NCI-H82 (cell line): Measurements from ENCODE around the gene DPF3.

Experiments
- DNase-seq: peaks from one replicate; lab custom pipeline; 2025; lab: John Stamatoyannopoulos, UW

Gene DPF3

DNA sequence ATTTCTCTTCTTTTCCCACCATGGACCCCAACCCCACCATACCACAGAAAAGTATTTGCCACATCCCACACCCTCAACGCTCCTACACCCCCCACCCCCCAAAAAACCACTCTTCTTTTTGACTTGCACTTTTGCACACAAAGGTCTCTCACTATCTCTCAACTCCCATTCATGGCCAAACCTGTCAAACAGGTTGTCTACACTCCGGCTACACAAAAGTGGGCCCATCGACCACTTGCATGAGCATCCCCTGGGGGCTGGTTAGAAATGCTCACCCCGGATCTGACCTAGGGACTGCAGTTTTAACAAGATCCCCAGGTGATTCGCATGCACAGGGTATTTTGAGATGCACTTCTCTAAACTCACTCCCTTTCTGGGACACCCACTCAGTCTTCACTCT lies 248.2 kb downstream of the DPF3 start:
- no peak for DNase-seq

DNA sequence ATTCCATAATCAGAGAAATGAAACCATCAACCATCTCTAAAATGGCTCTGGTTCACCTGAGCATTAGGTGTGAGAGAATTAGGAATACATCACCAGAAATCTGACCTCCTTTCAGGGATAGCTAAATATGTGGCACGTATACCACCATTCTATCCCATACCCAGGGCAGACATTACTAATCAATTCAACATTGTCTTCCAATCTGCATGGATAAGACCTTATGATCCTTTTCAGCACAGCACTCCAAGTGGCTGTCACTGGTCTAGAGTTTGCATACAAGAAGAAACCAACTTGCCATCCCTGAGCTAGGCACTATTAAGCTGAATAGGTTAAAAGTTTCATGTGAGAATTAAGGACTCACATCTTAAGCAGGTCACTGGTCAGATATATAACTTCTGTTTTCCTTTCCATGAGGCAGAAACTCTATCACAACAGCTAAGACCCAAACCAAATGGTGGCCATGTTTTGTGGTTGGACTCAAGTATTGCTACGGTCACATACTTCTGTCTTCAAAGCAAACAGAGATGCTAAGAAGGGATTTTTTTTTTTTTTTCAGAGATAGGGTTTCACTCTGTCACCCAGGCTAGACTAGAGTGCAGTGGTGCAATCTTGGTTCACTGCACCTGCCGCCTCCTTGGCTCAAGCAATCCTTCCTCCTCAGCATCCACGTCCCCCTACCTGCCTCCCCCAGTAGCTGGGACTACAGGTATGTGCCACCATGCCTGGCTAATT lies 249.0 kb downstream of the DPF3 start:
- DNase-seq: peak; percentile 39

DNA sequence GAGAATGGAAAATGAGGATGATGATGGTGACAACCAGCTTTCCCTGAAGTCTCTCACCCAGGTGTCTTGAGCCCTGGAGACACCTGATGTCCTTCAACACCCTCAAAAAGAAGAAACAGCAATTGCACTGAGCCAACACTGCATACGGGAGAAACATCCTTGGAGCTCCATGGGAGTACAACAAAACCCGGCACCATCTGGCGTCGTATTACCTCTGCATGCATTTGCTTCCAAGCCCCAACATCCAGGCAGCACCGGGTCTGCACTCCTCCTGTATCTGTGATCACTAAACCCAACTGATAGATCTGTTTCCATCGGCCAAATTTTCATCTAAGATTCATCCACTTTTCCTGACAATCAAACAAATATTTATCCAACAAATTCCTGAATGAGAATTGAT lies 249.9 kb downstream of the DPF3 start:
- DNase-seq: peak; percentile 90

DNA sequence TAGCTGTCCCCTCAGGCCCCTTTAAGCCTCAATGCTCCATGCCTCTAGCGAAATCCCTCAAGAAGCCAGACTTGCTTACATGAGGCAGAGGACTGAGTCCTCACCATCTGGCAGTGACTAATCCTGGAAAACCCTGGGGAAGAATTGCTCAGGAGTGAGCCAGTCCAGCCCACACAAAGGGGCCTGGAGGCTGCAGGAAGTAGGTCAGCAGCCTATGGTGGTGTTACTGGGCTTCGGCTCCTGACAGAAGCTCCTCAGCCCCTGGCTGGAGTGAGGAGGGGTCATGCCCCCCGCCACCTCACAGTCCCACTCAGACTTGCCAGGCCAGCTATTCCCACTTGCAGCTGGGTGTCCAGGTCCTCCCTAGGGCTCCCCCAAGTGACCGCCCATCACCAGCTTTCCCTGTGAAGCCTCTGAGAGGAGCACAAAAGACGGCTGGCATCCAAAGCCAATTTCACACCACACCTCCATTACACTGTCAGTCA lies 250.5 kb downstream of the DPF3 start:
- DNase-seq: peak; percentile 94

DNA sequence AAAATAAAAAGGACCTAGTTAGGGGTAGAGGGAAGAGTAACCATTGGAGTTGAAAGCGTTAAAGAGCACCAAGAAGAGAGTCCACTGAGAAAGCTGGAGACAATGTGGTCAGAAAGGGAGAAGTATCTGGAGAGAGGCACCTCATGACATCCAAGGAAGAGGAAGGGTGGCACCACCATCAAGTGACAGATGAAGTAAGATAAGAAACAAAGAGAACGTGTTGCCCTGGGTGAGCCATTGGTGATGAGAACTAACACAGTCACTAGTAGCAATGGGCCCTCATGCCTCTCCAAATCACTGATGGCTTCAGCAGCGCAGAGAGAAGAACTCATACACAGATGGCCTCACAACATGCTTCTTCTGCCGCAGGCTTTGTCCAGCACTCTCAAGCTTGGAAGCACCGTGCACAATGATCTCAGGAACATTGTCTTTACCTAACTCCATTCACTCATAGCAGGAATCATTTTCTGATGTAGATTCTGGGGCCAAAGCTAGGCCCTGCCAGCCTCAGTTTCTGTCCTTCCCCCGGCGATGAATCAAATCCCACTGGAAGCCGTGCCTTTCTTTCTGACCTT lies 252.9 kb downstream of the DPF3 start:
- DNase-seq: no peak

DNA sequence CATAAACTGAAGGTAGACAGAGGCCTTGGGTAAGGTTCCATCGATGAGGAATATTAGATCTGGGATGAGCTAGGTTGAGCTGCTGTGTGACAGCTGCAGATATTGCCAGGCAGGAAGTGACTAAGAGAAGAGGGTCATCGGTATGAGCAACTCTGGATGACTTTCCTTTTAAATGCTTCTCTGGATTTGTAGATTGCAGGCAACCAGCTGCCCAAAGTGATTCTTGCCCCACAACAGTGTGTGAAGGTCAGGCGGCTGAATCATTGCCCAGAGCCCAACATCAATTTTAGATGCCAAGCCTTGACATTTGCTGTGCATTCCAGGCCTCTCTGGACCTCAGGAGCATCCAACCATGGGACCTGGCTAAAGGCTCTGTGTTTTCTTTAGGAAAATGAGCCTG lies 255.9 kb downstream of the DPF3 start:
- DNase-seq: no peak

DNA sequence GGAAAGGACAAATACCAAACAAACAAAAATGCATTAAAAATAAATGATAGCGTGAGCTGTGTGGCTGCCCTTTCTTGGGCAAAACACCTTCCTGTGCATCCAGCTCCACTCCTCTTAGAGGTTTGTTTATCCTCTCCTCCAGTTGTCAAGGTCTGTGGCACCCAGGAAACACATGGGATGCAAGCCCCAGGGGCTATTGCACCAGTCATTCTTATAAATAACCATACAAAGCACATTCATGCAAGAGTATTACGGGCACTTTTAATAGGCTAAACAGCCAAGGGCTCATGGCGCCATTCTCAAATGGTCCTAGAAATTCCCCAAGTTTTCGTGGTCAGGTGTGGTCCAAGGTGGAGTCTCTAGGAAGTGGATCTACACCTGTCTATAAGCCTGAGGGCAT lies 257.0 kb downstream of the DPF3 start:
- no peak for DNase-seq

DNA sequence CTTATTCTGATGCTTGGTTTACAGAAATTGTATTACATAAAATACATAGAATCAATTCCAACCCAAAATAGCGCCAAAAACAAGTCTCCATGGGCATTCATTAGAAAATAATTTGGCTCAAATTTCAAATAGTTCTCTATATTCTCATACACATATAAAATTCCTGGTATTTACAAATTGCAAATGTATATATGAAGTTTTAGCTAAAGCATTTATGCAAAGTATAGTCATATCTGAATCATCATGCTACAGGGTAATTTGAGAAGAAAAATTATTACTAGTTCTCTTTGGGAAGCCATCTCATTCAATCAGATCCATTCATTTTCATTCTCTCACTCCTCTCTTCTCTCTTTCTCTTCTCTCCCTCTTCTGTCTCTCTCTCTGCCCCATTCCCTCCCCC lies 257.8 kb downstream of the DPF3 start:
- no peak for DNase-seq

DNA sequence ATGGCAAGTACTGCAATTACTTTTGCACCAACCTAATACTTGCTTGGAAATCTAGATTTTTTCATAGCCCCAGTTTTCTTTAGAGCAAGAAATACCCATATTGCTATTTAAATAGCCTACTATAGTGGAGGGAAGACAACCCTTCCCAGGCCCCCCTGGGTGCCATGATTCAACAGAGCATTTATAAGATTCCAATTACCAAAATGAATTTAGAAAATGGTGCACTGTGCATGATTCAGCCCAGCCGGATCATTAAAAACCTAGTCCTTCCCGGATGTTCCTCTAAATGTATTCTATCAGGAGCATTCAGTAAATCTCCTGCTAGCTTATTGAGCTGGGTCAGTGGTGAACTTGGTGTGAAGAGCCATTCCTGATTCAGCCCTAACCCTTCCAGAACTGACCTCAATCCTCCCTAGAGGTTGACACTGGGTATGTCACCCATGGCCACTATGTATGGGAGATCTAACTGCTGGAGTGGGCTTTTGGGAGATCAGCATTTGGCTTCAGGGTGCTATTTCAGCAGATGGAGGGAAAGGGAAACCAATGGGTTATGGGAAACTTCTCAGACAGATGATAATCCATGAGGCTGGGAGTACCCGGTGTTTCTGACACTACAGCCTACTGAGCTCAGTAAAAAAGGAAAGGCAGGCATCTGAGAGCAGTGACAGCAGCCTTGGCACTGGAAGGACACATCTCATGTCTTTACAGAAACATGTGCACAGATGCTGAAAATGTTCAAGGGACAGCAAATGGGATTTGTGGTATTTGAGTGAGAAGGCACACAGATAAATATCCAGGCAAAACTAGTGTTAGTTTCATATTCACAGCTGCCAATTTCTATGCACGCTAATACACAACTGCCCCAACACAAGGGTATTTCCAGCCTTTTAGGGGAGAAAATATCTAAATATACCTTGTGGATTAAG lies 258.9 kb downstream of the DPF3 start:
- peak; percentile 65 for DNase-seq

DNA sequence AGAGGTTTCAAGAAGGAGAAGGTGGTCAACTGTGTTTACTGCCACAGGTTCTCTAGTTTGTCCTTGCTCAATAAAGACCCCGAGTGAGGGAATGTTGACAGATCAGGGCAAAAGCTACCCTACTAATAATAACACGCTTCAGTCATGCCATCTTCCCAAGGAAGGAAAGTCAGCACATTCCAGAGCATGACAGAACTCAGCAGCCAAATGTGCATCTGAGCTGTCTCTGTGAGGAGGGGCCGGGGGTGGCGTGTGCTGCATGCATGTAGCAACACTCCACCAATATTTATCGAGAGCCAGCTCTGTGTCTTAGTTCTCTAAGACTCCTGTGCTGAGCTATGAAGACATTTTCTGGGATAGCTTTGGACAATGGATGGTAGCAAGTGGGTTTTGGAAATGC lies 260.4 kb downstream of the DPF3 start:
- DNase-seq: no peak

DNA sequence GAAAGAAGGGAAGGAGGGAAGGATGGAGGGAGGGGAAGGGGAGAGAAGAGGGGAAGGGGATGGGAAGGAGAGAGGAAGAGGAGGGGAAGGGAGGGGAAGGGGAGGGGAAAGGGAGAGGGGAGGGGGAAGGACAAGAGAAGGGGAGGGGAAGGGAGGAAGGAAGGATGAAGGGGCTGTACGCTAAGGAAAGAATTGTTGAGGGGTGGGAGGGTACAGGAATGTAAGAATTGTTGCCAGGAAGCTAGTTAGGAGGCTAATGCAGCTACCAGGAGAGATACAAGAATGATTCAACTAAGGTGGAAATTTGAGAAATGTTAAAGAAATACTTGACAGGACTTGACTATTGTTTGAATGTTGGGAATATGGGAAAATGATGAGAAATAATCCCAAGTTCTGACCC lies 261.2 kb downstream of the DPF3 start:
- no peak for DNase-seq

DNA sequence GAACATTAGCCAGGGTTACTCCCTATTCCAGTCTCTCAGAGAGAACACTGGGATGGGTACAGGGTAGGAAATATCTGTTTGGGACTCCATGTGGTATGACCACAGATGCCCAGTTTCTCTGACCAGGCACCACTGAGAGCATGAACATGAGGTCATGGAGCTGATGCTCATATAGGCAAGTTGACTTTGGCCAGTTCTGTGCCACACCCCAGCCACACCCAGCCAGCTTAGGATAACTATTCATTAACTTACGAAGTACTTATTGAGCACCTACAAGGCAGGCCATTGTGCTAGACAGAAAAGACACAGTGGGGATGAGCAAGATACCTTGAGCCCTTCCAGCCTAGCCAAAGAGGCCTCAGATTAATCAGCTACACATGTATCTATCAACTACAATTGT lies 262.5 kb downstream of the DPF3 start:
- no peak for DNase-seq

DNA sequence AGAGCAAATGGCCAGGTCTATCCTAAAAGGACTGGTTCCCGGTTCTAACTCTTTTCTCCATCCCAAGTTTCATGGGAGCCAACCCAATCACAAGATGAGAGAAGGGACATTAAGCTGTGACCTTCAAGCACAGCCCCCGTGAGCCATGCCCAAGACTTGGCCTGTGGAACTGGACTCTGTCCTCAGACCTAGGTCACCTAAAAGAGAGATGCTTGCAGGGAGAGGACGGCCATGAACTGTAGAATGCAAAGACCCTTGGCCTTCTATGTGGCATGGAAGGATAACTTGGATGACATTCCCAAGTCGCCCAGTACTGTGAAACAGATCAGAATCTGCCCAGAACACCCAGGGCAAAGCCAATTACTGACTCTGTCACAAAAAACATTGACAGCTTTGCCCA lies 263.5 kb downstream of the DPF3 start:
- no peak for DNase-seq

DNA sequence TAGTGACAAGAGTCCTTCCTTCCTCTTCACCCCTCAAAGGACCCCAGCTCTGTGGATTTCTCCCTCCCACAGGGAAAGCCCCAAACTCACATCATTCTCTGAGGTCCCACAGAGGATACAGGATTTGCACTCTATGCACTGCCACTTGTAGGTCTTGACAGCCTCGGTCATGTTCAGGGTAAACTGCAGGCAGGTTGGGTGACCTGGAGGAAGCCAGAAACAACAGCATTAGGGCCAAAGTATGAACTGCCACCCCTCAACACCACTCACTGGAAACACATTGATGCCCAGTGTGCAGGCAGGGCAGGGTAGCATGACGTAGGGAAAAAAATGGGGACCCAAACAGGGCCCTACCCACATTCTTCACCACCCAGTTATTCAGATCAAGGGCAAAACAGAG lies 264.4 kb downstream of the DPF3 start:
- DNase-seq: no peak

DNA sequence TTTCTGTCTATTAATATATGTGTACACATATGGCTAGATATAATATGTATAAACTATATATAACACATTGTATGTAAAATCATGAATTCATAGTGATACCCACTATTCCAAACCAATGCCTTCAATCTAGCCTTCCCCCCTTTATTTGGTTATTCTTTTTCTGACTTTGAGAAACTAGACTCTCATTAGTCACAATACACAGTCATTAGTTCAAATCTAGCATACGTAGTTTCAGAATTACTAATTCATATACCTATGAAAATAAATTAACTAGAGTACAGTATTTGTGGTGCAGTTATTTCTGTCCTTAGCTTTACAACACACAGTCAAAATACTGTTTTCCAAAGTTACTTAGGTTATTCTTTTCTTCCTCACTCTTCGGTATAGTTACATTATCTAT lies 268.2 kb downstream of the DPF3 start:
- no peak for DNase-seq

DNA sequence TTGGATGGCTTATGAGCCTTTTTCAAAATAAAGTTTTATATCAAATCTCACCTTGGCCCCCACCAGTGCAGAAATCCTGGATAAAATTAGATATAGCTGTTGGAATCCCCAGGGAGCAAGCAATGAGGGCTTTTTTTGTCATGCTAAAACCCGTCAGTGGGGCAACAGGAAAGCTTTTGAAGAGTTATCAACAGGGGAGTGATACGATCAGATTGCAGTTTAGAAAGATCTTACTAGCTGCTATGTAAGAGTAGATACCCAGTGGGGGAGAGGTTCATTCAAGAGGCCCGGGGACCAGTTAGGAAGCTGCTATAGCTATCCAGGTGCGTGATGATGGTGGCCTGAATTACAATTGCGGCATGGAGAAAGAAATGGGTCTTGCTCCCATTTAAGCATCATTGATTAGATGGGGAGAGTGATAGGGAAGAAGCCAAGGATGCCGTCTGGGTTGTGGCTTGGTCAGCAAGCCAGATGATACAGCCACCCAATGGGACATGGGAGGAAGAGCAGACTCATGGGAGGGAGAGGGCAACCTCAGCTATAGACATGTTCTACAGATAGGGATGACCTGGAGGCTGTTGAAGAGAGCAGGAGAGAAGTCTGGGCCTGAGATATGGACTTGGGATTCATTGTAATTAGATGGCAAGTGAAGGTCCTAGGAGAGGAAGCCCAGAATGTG lies 272.4 kb downstream of the DPF3 start:
- no peak for DNase-seq

DNA sequence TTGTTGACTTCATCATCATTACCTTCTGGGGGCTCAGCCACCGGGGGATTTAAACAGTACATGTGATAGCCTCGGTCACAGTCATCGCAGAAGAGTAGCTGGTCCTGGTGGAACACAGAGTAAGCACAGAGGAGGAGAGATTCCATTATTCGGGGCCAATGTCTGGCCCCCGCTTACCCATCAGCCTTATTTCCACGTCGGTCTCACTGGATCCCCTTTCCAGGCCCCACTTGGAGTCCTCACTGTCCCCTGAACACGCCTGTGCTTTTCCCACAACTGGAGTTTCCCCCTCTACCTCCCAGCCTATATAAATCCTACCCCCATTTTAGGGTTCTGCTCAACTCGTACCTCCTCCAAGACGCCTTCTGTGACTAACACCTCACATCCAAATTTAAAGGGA lies 274.0 kb downstream of the DPF3 start:
- DNase-seq: no peak

DNA sequence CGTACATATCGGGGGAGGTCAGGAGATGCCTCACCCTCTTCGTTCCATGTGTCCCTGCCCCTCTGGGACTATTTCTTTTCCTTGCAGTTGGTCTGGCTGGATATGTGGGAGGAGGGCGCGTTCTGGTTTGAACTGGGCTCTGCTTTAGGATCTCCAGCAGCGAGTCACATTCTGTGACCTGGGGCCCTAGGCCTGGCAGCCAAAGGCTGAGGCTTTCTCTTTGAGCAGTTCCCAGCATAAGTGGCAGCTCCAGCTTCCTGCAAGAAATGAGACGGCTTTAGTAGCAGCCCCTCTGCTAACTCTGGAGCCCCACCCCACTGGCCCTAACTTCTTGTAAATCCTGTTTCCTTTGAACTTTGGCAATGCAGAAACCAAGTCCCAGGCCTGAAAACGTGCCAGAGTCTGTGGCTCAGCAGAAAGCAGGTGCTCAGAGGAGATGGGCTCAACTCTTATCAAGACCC lies 274.8 kb downstream of the DPF3 start:
- DNase-seq: no peak

DNA sequence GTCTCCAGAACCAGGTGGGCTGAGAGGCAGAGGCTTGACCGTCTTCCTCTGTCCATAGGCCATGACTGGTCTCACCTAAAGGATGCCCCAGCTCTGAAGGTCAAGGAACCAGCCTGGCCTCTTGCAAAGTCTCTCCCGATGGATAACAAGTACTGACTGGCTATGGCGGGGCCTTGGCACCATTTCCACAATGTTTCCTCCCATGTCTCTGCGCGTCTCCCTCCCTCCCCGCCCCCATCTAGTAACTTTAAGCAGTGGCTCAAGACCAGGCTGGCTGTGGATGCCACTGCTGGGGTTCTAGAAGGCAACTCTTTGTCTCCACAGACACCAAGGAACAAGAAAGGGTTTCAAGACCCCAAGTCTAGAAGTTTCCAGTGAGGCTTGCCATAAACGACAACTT lies 275.5 kb downstream of the DPF3 start:
- no peak for DNase-seq

DNA sequence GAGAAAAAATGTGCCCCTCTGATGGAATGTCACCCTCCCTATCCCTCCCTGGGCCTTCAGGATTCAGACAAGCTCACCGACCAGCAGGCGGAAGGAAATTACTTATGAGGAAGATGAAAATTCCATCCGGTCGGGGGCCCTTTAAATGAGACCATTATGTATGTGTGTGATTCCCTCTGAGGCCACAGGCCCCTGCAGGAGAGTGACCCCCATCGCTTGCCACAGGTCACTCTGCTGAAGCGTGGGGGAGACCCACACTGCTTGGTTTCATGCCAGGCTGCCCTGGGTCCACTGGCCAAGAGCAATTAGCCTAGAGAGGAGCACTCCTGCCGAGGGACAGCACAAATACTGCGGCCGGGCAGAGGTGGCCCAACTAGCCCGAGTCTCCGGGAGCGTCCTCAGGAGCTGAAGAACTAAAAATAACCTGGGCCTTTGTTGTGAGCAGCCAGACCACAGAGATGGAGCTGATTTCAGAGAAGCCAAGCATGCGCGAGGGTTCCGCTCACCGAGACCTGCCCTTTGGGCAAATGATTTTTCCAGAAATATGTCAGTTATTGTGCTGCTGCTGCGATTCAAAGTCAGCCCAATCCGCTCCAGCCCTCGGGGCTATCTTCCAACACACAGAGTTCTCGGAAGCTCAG lies 276.4 kb downstream of the DPF3 start:
- DNase-seq: no peak

DNA sequence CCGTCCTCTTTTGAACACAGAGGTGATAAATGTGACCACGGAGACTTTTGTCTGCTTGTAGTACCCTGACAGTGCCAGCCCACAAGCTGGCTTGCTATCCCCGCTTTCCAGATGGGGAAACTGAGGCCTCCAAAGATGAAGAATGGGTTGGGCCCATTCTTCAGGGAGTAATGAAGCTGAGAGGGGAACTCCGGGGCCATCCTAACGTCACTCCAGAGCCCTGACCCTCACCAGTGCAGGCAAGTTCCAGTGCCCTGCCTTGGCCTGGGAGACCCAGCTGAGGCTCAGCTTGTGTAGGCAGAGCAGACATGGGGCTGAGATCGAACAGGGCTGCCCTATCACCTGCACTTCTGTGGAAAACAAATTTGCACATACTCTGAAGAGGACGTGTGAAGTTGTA lies 277.1 kb downstream of the DPF3 start:
- DNase-seq: no peak

DNA sequence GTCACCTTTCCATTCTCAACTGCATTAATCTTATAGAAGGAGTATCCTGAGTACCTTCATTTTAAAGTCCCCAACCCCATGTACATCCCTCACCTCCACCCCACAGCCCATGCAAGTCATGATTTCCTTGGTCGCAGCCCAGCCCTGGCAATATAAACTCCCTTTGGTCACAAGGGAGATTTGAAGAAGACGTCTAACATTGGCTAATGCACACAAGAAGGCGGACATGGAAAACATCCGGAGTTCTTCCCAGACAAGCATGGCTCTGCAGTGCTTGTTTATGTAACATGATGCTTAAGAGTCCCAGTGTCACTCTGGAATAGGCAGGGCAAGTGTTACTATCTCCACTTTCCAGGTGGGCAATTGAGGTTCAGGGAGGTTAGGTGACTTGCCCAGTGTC lies 277.6 kb downstream of the DPF3 start:
- DNase-seq: no peak
